HepG2 (cell line): Measurements from ENCODE around the gene STK32B. TPM values are rescaled to one million over a fixed set of nuclear protein-coding genes. Genes with fewer than 3 reads are reported as not detected.

ENCODE experiments used
- ATAC-seq: fragments of 200-7000 bp; cut with Tn5 transposase; 3 replicates; pipeline ENCODE4 v1.9.1; 2020; ENCODE audit warnings: mild to moderate bottlenecking, moderate library complexity
- BruUV-seq: library from RNA; stranded (reverse); fragments of 400-500 nt; replicated peaks from 2 replicates; lab custom pipeline; 2021; lab: Mats Ljungman, UMichigan
- CTCF ChIA-PET: fragments of 300-600 bp; formaldehyde crosslinking; extraction: SDS; loops from one replicate; lab custom pipeline; 2021; ENCODE audit warnings: low total read pairs, inconsistent platforms, low intra/inter-chr PET ratio; lab: Yijun Ruan, JAX
- POLR2A ChIA-PET: fragments of 350-600 bp; sonication (Branson Sonifier 250); formaldehyde crosslinking; loops from one replicate; lab custom pipeline; 2020; ENCODE audit warnings: antibody characterized with exemption, inconsistent platforms; lab: Yijun Ruan, JAX
- DNase-seq: peaks from one replicate; pipeline ENCODE4 v3.0.0-alpha.2; 2015; ENCODE audit warnings: low spot score
- FAIRE-seq: peaks from 3 replicates; lab custom pipeline; 2011; peaks lifted over from hg19 to GRCh38; lab: Jason Lieb, UNC
- H2AFZ ChIP-seq: one replicate; pipeline ENCODE4 v1.6.1; 2011; ENCODE audit warnings: low read length, inconsistent platforms
- H3K27ac ChIP-seq: fragments of 300-600 bp; 3 replicates; pipeline ENCODE4 v1.8.0; 2011; ENCODE audit warnings: mixed run types, mild to moderate bottlenecking, mixed read lengths, low read length, inconsistent platforms; ENCODE audit not compliant: insufficient read depth; ENCODE audit errors: extremely low read length
- H3K27me3 ChIP-seq, 2 experiments: fragments of 200-600 bp in 1 of 2; 2 replicates in 1 of 2; 3 replicates in 1 of 2; pipeline versions ENCODE4 v1.6.0 to v1.8.0; 2011; ENCODE audit warnings: low read length in 2 of 2, mild to moderate bottlenecking in 2 of 2, moderate library complexity in 2 of 2, inconsistent platforms in 1 of 2; ENCODE audit not compliant: insufficient read depth in 2 of 2, control insufficient read depth in 1 of 2
- H3K36me3 ChIP-seq, 2 experiments: fragments of 200-600 bp in 1 of 2; replicated peaks in 1 of 2; 2 replicates in 1 of 2; 3 replicates in 1 of 2; pipeline versions ENCODE4 v1.5.1 to v1.8.0; 2011; ENCODE audit warnings: low read length in 2 of 2, inconsistent platforms in 1 of 2; ENCODE audit not compliant: insufficient read depth in 2 of 2, control insufficient read depth in 1 of 2
- H3K4me1 ChIP-seq: 2 replicates; pipeline ENCODE4 v1.5.1; 2012; ENCODE audit warnings: low read length, inconsistent platforms; ENCODE audit not compliant: insufficient read depth
- H3K4me2 ChIP-seq: 2 replicates; pipeline ENCODE4 v1.6.0; 2011; ENCODE audit warnings: low read depth, low read length, inconsistent platforms
- H3K4me3 ChIP-seq, 3 experiments: fragments of 200-600 bp in 1 of 3; sonication (generic), shearing (Covaris generic) in 1 of 3; replicated peaks in 1 of 3; 2 replicates each; pipeline ENCODE4 v1.5.1; 2011 to 2016; ENCODE audit warnings: low read length in 3 of 3, inconsistent platforms in 2 of 3, low read depth in 2 of 3, mild to moderate bottlenecking in 2 of 3, control low read depth in 1 of 3, mixed read lengths in 1 of 3; ENCODE audit not compliant: insufficient read depth in 1 of 3
- H3K79me2 ChIP-seq: one replicate; pipeline ENCODE4 v1.6.1; 2011; ENCODE audit warnings: low read length, inconsistent platforms; ENCODE audit not compliant: insufficient read depth
- H3K9ac ChIP-seq: 2 replicates; pipeline ENCODE4 v1.6.0; 2011; ENCODE audit warnings: mild to moderate bottlenecking, low read depth, low read length, inconsistent platforms; ENCODE audit not compliant: insufficient read depth
- H3K9me3 ChIP-seq: 2 replicates; pipeline ENCODE4 v1.5.1; 2012; ENCODE audit warnings: mild to moderate bottlenecking, low read length
- H4K20me1 ChIP-seq: 2 replicates; pipeline ENCODE4 v1.6.0; 2011; ENCODE audit warnings: inconsistent platforms, mild to moderate bottlenecking, low read length, moderate library complexity; ENCODE audit not compliant: insufficient read depth
- BCL6 ChIP-seq: IDR thresholded peaks from 2 replicates; pipeline ENCODE4 v1.6.1; 2016; ENCODE audit warnings: missing genetic modification reagents, missing compliant biosample characterization
- BHLHE40 ChIP-seq: IDR thresholded peaks from 2 replicates; pipeline ENCODE4 v1.6.1; 2011; ENCODE audit warnings: low read length, improper control_type of control experiment
- BRD4 ChIP-seq: sonication (generic); formaldehyde crosslinking; IDR thresholded peaks from 2 replicates; pipeline ENCODE4 v1.4.0; 2020; ENCODE audit warnings: missing genetic modification reagents
- CCAR2 ChIP-seq: fragments of 200-400 bp; formaldehyde crosslinking; optimal IDR thresholded peaks from 2 replicates; pipeline ENCODE3; 2018; ENCODE audit warnings: low read depth, mild to moderate bottlenecking, low read length, moderate library complexity
- DBP ChIP-seq: sonication (generic); formaldehyde crosslinking; IDR thresholded peaks from 2 replicates; pipeline ENCODE4 v1.4.0; 2020; ENCODE audit warnings: missing genetic modification reagents; ENCODE audit errors: not compliant biosample characterization
- MED8 ChIP-seq: sonication (generic); formaldehyde crosslinking; IDR thresholded peaks from 2 replicates; pipeline ENCODE4 v1.8.1; 2023; ENCODE audit warnings: mild to moderate bottlenecking, missing genetic modification reagents; ENCODE audit not compliant: insufficient replicate concordance
- MEF2D ChIP-seq: sonication (generic); formaldehyde crosslinking; IDR thresholded peaks from 2 replicates; pipeline ENCODE4 v1.5.1; 2020; ENCODE audit warnings: mild to moderate bottlenecking, missing genetic modification reagents
- SPEN ChIP-seq: sonication (generic); formaldehyde crosslinking; IDR thresholded peaks from 2 replicates; pipeline ENCODE4 v1.5.1; 2020; ENCODE audit warnings: low read depth, mild to moderate bottlenecking, missing genetic modification reagents
- ZFY ChIP-seq: sonication (generic); formaldehyde crosslinking; IDR thresholded peaks from 2 replicates; pipeline ENCODE4 v1.4.0; 2020; ENCODE audit warnings: missing genetic modification reagents
- ZNF230 ChIP-seq: sonication (generic); formaldehyde crosslinking; IDR thresholded peaks from 2 replicates; pipeline ENCODE4 v1.4.0; 2020; ENCODE audit warnings: mild to moderate bottlenecking, missing genetic modification reagents
- ZNF451 ChIP-seq: sonication (generic); formaldehyde crosslinking; IDR thresholded peaks from 2 replicates; pipeline ENCODE4 v1.5.0; 2020; ENCODE audit warnings: mild to moderate bottlenecking, missing genetic modification reagents
- ZNF589 ChIP-seq: sonication (generic); formaldehyde crosslinking; conservative IDR thresholded peaks from 2 replicates; pipeline ENCODE4 v1.8.0; 2022; ENCODE audit warnings: mild to moderate bottlenecking, moderate library complexity, missing genetic modification reagents
- ZNF670 ChIP-seq: sonication (generic); formaldehyde crosslinking; IDR thresholded peaks from 2 replicates; pipeline ENCODE4 v1.8.0; 2022; ENCODE audit warnings: mild to moderate bottlenecking, missing genetic modification reagents, borderline replicate concordance
- ZNF749 ChIP-seq: sonication (generic); formaldehyde crosslinking; IDR thresholded peaks from 2 replicates; pipeline ENCODE4 v1.8.0; 2022; ENCODE audit warnings: mild to moderate bottlenecking, missing genetic modification reagents, moderate library complexity, borderline replicate concordance
- ZNF841 ChIP-seq: sonication (generic); formaldehyde crosslinking; IDR thresholded peaks from 2 replicates; pipeline ENCODE4 v1.8.1; 2023; ENCODE audit warnings: missing genetic modification reagents, borderline replicate concordance
- ZNF891 ChIP-seq: sonication (generic); formaldehyde crosslinking; IDR thresholded peaks from 2 replicates; pipeline ENCODE4 v1.5.0; 2020; ENCODE audit warnings: mild to moderate bottlenecking, missing genetic modification reagents
- WGBS: methylation state at CpG from one replicate; pipeline ENCODE4 v1.1.6; 2017; ENCODE audit warnings: low lambda C conversion rate; 5-methylcytosine and 5-hydroxymethylcytosine counted together
- in situ Hi-C: cut with HindIII; loops from 2 replicates; pipeline ENCODE4 v1.10.0; 2017; ENCODE audit warnings: low pct_unique_long_range_greater_than_20kb; ENCODE audit not compliant: extremely low pct_ligation_motif_present
- intact Hi-C: fragments of 100-400 bp; cut with micrococcal nuclease; formaldehyde crosslinking; loops from one replicate; pipeline ENCODE4 v1.10.0; 2022; ENCODE audit not compliant: unreplicated experiment
- polyA plus RNA-seq, 8 experiments: library from polyadenylated mRNA; depleted of rRNA in 3 of 8; stranded (reverse) in 7 of 8; unstranded in 1 of 8; fragments of >200 nt; fragmentation: Illumina TruSeq in 4 of 8; extraction: Trizol in 4 of 8; gene quantifications; 2 replicates each; pipeline versions ENCODE4 v1.2.1 to v1.2.3, GENCODE V29; 2011 to 2016; ENCODE audit warnings: low read depth in 4 of 8, missing spikeins in 1 of 8, mixed read lengths in 1 of 8; ENCODE audit not compliant: insufficient read depth in 1 of 8
- total RNA-seq, 5 experiments: library from RNA; depleted of rRNA; stranded (reverse); fragments of >200 nt; fragmentation: Illumina TruSeq; extraction: Trizol; gene quantifications; 2 replicates each; pipeline ENCODE4 v1.2.3, GENCODE V29; 2016; ENCODE audit warnings: low read depth in 1 of 5

The STK32B gene
- total and polyA plus RNA-seq, 2 of the 13 experiments (the other 11 are each of a cell fraction or from before 2014, with no cell fraction given), result not detected

DNA sequence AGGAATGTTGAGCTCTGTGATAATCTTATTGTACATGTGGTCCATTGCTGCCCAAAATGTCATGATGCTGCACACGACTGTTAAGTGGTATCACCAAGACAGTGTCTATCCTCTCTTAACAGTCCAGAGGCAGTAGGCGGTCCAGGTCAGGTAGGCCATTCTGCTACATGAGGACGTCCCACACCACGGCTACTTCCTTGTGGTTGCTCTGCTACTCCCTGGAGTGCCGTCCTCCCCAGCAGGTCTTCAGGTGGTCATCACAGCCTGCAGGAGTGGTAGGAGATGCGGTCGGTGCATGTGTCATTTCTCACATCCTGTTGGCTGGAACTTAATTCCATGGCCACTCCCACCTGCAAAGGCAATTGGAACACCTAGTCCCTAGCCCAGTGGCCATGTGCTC is 11.5 kb upstream of the STK32B start:
- Histone ChIP-seq H3K79me2 (no peaks in the 10 kb centered on the region), H2AFZ (no peak overlapping the region), H3K27me3 (peaks cover 0 to 4% of the 10 kb centered on the region in 2 experiments; a peak in 2 of 5 replicates), H3K9ac (no peak overlapping the region), H3K9me3 (no peaks in the 10 kb centered on the region), H3K27ac (no peak overlapping the region), H3K36me3 (no peaks in the 10 kb centered on the region), H3K4me3 (no peak overlapping the region), H3K4me1 (no peaks in the 10 kb centered on the region), H4K20me1 (no peaks in the 10 kb centered on the region), H3K4me2 (no peak overlapping the region)
- BruUV-seq, result no TSS peak
- no peak for DNase-seq
- in situ Hi-C loops (no loop called here), intact Hi-C loops (no loop called here)
- ChIA-PET POLR2A (no interaction called here), CTCF (no interaction called here)
- FAIRE-seq, result no peak
- WGBS, result 35% methylated on average over 7 of the region's 7 CpGs
- TF ChIP-seq ZNF749 (CRISPR knock-in tag) (no peak), BCL6 (CRISPR knock-in tag) (no peak), CCAR2 (no peak), MED8 (CRISPR knock-in tag) (no peak), DBP (no peak), MEF2D (CRISPR knock-in tag) (no peak)
- ATAC-seq, result no peak

DNA sequence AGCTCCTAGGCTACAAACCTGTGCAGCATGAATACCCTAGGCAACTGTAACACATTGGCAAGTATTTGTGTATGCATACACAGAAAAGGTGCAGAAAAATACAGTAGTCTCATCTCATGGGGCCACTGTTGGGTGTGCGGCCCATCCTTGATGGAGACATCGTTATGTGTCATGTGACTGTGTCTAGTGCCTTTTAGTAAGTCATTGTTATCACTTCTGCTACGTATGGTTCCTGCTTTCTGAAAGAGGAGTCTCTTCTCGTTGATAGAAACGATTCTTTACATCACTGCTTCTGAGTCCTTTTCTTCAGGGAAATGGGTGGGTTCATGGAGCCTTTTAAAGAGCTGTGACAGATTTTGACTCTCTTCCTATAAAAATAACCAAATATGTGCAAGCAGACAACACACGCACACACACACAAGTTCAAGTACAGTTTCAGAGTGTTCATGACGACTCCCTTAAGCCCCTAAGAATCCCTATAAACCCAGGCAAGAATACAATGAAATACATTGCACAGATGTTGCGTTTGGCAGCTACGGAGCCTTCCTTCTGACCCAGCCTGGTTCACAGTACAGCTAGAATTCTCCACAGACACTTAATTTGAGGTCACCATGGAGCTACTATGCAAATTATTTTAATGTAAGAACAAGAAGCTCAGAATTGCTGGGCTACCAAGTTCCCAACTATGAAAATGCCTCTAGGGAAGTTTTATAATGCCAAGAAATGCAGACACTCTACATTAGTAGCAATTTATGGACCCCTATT is 10.2 kb upstream of the STK32B start:
- Histone ChIP-seq H3K27ac (no peak overlapping the region), H3K4me2 (no peak overlapping the region), H3K4me1 (no peaks in the 10 kb centered on the region), H3K27me3 (peaks cover 0 to 4% of the 10 kb centered on the region in 2 experiments; a peak in 2 of 5 replicates), H3K36me3 (no peaks in the 10 kb centered on the region), H3K79me2 (no peaks in the 10 kb centered on the region), H3K9ac (no peak overlapping the region), H3K9me3 (no peaks in the 10 kb centered on the region), H2AFZ (no peak overlapping the region), H3K4me3 (no peak overlapping the region), H4K20me1 (no peaks in the 10 kb centered on the region)
- no peak for DNase-seq
- no TSS peak for BruUV-seq
- 27% methylated on average over 9 of the region's 9 CpGs for WGBS
- intact Hi-C loops (no loop called here), in situ Hi-C loops (no loop called here)
- ATAC-seq, result no peak
- TF ChIP-seq ZNF230 (no peak), ZNF891 (CRISPR knock-in tag) (no peak), BHLHE40 (no peak), SPEN (no peak), ZNF589 (CRISPR knock-in tag) (no peak), BRD4 (CRISPR knock-in tag) (no peak), ZNF841 (no peak), ZFY (no peak), ZNF451 (CRISPR knock-in tag) (no peak), ZNF670 (no peak), BCL6 (CRISPR knock-in tag) (no peak)
- ChIA-PET CTCF (no interaction called here), POLR2A (no interaction called here)
- FAIRE-seq, result no peak
